ENCODE measurements around the gene OPN4.

OPN4 gene

DNA sequence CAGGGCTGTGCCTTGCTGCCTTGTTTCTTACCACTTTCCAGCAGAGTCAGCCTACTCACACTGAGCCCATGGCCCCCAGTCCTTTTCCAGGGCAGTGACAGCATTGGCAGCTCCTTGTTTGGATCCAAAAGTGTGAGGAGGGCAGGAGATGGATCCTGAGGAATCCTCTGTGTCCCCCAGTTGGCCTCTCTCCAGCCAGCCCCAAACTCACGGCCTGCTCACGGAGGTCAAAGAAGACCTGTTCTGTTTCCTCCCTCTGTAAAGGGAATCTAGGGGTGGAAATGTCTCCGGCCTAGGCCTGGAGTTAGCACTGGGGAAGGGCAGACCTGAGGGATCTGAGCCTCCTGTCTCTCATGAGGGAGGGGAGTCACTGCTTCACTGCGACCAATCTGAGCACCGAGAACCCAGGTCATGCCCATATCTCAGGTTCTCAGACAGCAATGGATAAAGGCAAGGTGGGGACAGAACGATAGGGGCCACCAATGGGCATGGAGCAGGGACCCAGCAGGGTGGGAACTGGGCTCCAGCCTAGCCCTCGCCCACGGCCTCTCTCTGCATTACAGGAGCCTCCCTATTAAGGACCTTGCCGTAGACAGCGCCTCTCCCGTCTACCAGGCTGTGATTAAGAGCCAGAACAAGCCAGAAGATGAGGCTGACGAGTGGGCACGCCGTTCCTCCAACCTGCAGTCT is 37.1 kb downstream of the OPN4 start:
- Mint-ChIP-seq H3K36me3 (no peaks in the 10 kb centered on the region), H3K4me1 (peaks cover 19% of the 10 kb centered on the region), H3K4me3 (no peak overlapping the region), H3K27ac (no peak overlapping the region), H3K9me3 (no peaks in the 10 kb centered on the region), H3K27me3 (peaks cover 5% of the 10 kb centered on the region)
- ATAC-seq: no peak

DNA sequence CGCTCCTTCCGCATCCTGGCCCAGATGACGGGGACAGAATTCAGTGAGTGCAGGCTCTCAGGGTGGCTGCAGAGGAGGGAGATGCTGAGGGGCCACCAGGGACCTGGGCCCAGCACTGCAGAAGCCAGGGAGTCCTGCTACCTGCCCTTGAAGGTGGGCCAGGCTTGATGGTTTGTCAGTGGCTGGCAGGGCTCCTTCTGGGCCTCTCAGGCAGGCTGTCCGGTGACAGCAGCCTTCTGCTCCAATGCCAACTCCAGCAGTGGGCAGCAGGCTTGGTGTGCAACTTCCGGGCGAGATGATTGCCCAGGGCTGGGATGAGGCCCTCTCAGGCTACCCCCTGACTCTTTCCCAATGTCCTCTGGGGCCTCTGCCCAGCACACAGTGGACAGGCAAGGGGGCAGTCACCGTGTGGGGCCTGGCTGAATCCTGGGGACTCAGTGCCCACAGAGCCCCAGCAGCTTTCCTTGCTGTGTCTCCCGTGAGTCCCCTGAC is 37.7 kb downstream of the OPN4 start:
- Mint-ChIP-seq H3K27ac (no peak overlapping the region), H3K27me3 (peaks cover 8% of the 10 kb centered on the region), H3K9me3 (no peaks in the 10 kb centered on the region), H3K4me3 (no peak overlapping the region), H3K4me1 (peaks cover 19% of the 10 kb centered on the region), H3K36me3 (no peaks in the 10 kb centered on the region)
- ATAC-seq: no peak

GRCh38 chr10:86692664-86693063 is 38.3 kb downstream of the OPN4 start:
- no peak overlapping the region for H3K27ac Mint-ChIP-seq
- H3K27me3 Mint-ChIP-seq: peaks cover 8% of the 10 kb centered on the region
- ATAC-seq: no peak
- no peaks in the 10 kb centered on the region for H3K36me3 Mint-ChIP-seq
- H3K4me1 Mint-ChIP-seq: peaks cover 19% of the 10 kb centered on the region
- H3K9me3 Mint-ChIP-seq: no peaks in the 10 kb centered on the region
- H3K4me3 Mint-ChIP-seq: no peak overlapping the region

GRCh38 chr10:86693275-86693674 is 38.9 kb downstream of the OPN4 start:
- H3K36me3 Mint-ChIP-seq: no peaks in the 10 kb centered on the region
- H3K27me3 Mint-ChIP-seq: peaks cover 8% of the 10 kb centered on the region
- ATAC-seq: no peak
- no peak overlapping the region for H3K4me3 Mint-ChIP-seq
- peaks cover 15% of the 10 kb centered on the region for H3K4me1 Mint-ChIP-seq
- no peaks in the 10 kb centered on the region for H3K9me3 Mint-ChIP-seq
- H3K27ac Mint-ChIP-seq: no peak overlapping the region

- Mint-ChIP-seq H3K36me3 (no peaks in the 10 kb centered on the region), H3K4me1 (peaks cover 9% of the 10 kb centered on the region), H3K9me3 (no peaks in the 10 kb centered on the region), H3K4me3 (no peak overlapping the region), H3K27me3 (peaks cover 8% of the 10 kb centered on the region), H3K27ac (no peak overlapping the region)
- no peak for ATAC-seq
Measured at GRCh38 chr10:86693721-86694369, 39.5 kb downstream of the OPN4 start.

- no peak for ATAC-seq
- Mint-ChIP-seq H3K36me3 (no peaks in the 10 kb centered on the region), H3K4me1 (peaks cover 4% of the 10 kb centered on the region), H3K27ac (no peak overlapping the region), H3K4me3 (no peak overlapping the region), H3K9me3 (no peaks in the 10 kb centered on the region), H3K27me3 (peaks cover 8% of the 10 kb centered on the region)
Measured at GRCh38 chr10:86698207-86698940, 44.0 kb downstream of the OPN4 start.

GRCh38 chr10:86699125-86699524 is 44.8 kb downstream of the OPN4 start:
- no peak overlapping the region for H3K4me3 Mint-ChIP-seq
- H3K27me3 Mint-ChIP-seq: peaks cover 8% of the 10 kb centered on the region
- no peaks in the 10 kb centered on the region for H3K9me3 Mint-ChIP-seq
- H3K4me1 Mint-ChIP-seq: no peaks in the 10 kb centered on the region
- no peak for ATAC-seq
- H3K36me3 Mint-ChIP-seq: no peaks in the 10 kb centered on the region
- no peak overlapping the region for H3K27ac Mint-ChIP-seq

GRCh38 chr10:86699541-86699940 is 45.2 kb downstream of the OPN4 start:
- H3K4me3 Mint-ChIP-seq: no peak overlapping the region
- no peak overlapping the region for H3K27ac Mint-ChIP-seq
- H3K27me3 Mint-ChIP-seq: peaks cover 8% of the 10 kb centered on the region
- ATAC-seq: no peak
- no peaks in the 10 kb centered on the region for H3K4me1 Mint-ChIP-seq
- H3K9me3 Mint-ChIP-seq: no peaks in the 10 kb centered on the region
- no peaks in the 10 kb centered on the region for H3K36me3 Mint-ChIP-seq

- ATAC-seq: no peak
- Mint-ChIP-seq H3K4me1 (no peaks in the 10 kb centered on the region), H3K9me3 (no peaks in the 10 kb centered on the region), H3K4me3 (no peak overlapping the region), H3K36me3 (no peaks in the 10 kb centered on the region), H3K27me3 (peaks cover 8% of the 10 kb centered on the region), H3K27ac (no peak overlapping the region)
Measured at GRCh38 chr10:86699991-86700840, 45.9 kb downstream of the OPN4 start.

DNA sequence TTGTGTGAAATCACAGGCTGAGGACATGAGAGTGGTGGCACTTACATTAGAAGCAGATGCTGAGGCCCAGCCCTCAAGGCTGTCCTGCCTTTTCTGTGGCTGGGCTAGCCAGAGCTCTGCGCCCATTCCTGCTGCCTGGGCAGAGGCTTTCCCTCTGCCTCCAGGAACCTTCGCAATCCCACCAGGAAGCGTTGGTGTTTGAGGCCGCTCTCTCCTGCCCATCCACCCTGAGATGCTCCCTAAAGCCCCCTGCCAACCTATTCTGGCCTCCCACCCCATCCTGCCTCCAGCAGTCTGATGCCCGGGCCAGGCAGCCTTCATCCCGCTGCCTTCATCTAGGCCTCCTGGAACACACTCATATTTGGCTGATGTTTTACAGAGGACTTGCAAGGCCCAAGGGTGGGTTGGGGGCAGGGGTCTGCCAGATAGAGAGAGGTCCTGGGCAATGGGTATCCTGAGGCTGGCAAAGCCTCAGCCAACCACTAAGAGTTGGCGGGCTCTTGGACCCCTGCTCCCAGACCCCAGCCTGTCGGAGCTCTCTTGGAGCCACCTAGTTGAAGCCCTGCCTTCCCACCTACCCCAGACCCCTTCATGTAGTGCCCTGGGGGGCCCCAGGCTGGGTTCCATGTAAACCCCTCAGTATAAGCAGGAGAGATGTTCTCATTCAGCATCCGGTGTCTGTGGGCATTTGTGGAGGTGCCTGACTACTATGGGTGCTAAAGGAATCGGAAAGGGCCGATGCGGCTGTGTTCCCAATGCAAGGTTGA is 46.7 kb downstream of the OPN4 start:
- H3K9me3 Mint-ChIP-seq: no peaks in the 10 kb centered on the region
- H3K27ac Mint-ChIP-seq: no peak overlapping the region

DNA sequence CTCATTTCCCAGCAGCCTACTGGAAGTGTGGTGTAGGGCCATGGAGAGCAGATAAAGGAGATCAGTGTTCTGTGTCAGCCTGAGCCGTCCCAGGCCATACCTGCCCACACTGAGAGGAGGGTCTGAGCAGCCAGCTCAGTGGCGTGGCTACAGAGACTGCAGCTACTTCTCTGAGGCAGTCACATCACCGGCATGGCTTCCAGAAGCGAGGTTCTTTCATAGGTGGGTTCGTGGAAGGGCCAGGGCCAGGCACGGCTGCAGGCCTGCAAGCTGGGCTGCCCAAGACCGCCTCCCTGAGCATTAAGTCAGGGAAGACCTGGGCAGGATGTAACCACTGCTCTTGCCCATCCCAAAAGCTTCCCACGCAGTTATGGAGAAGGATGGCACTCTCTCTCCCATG is 48.8 kb downstream of the OPN4 start:
- H3K27me3 Mint-ChIP-seq: no peaks in the 10 kb centered on the region
- no peaks in the 10 kb centered on the region for H3K36me3 Mint-ChIP-seq
- no peaks in the 10 kb centered on the region for H3K9me3 Mint-ChIP-seq
- no peaks in the 10 kb centered on the region for H3K4me1 Mint-ChIP-seq
- ATAC-seq: no peak
- no peak overlapping the region for H3K27ac Mint-ChIP-seq
- H3K4me3 Mint-ChIP-seq: no peak overlapping the region

More for the DNA sequence above, 46.7 kb downstream of the OPN4 start:
- Mint-ChIP-seq H3K27me3 (peaks cover 8% of the 10 kb centered on the region), H3K4me1 (no peaks in the 10 kb centered on the region), H3K4me3 (no peak overlapping the region), H3K36me3 (no peaks in the 10 kb centered on the region)
- ATAC-seq: no peak

- no peak for ATAC-seq
- no peaks in the 10 kb centered on the region for H3K27me3 Mint-ChIP-seq
- H3K4me3 Mint-ChIP-seq: no peak overlapping the region
- no peaks in the 10 kb centered on the region for H3K36me3 Mint-ChIP-seq
- H3K9me3 Mint-ChIP-seq: no peaks in the 10 kb centered on the region
- peaks cover 7% of the 10 kb centered on the region for H3K4me1 Mint-ChIP-seq
- H3K27ac Mint-ChIP-seq: no peak overlapping the region
Measured at GRCh38 chr10:86705139-86705538, 50.8 kb downstream of the OPN4 start.

GRCh38 chr10:86705905-86706304 is 51.6 kb downstream of the OPN4 start:
- H3K27me3 Mint-ChIP-seq: no peaks in the 10 kb centered on the region
- ATAC-seq: no peak
- H3K4me1 Mint-ChIP-seq: peaks cover 12% of the 10 kb centered on the region
- H3K27ac Mint-ChIP-seq: no peak overlapping the region
- H3K4me3 Mint-ChIP-seq: no peak overlapping the region
- no peaks in the 10 kb centered on the region for H3K9me3 Mint-ChIP-seq
- H3K36me3 Mint-ChIP-seq: no peaks in the 10 kb centered on the region

GRCh38 chr10:86706401-86706841 is 52.1 kb downstream of the OPN4 start:
- Mint-ChIP-seq H3K27me3 (no peaks in the 10 kb centered on the region), H3K4me1 (peaks cover 15% of the 10 kb centered on the region), H3K27ac (no peak overlapping the region), H3K4me3 (no peak overlapping the region), H3K9me3 (no peaks in the 10 kb centered on the region), H3K36me3 (no peaks in the 10 kb centered on the region)
- ATAC-seq: no peak
